BLaER1 treated with 17β-estradiol and CSF1 and Interleukin-3, amounts not matched to agents 10 nM and 100 nM (cell line): ENCODE measurements around the gene AP2A2.

Experiments used
- H3K27ac ChIP-seq, 11 experiments: shearing (Covaris generic); formaldehyde crosslinking; 2 replicates each; pipeline ENCODE4 v1.8.1; 2022
- H3K27me3 ChIP-seq, 11 experiments: shearing (Covaris generic); formaldehyde crosslinking; 2 replicates each; pipeline ENCODE4 v1.8.1; 2022
- H3K36me3 ChIP-seq, 11 experiments: shearing (Covaris generic); formaldehyde crosslinking; 2 replicates each; pipeline ENCODE4 v1.8.1; 2022
- H3K4me1 ChIP-seq, 10 experiments: shearing (Covaris generic); formaldehyde crosslinking; 2 replicates each; pipeline ENCODE4 v1.8.1; 2022
- H3K4me2 ChIP-seq, 11 experiments: shearing (Covaris generic); formaldehyde crosslinking; 2 replicates each; pipeline ENCODE4 v1.8.1; 2022
- H3K4me3 ChIP-seq, 10 experiments: shearing (Covaris generic); formaldehyde crosslinking; 2 replicates each; pipeline ENCODE4 v1.8.1; 2022
- H3K9ac ChIP-seq, 11 experiments: shearing (Covaris generic); formaldehyde crosslinking; 2 replicates each; pipeline ENCODE4 v1.8.1; 2022
- H3K9me3 ChIP-seq, 11 experiments: shearing (Covaris generic); formaldehyde crosslinking; replicated peaks in 1 of 11; 2 replicates each; pipeline ENCODE4 v1.8.1; 2022
- H4K20me1 ChIP-seq, 11 experiments: shearing (Covaris generic); formaldehyde crosslinking; 2 replicates each; pipeline ENCODE4 v1.8.1; 2022
- Cebpa-rat ChIP-seq, 11 experiments: shearing (Covaris generic); IDR thresholded peaks; 2 replicates each; pipeline ENCODE4 v1.8.1; 2022

AP2A2 gene

GRCh38 chr11:888310-889212 lies 37.1 kb upstream of the AP2A2 start:
- H3K27ac ChIP-seq, result no peak overlapping the region
- peaks cover 0 to 29% (median 22%) of the 10 kb centered on the region in 10 experiments; a peak in 18 of 20 replicates for H3K4me1 ChIP-seq
- no peak overlapping the region for H3K4me2 ChIP-seq
- peaks cover 36 to 79% (median 48%) of the 10 kb centered on the region in 11 experiments for H3K36me3 ChIP-seq
- H4K20me1 ChIP-seq, result peaks cover 0 to 94% (median 57%) of the 10 kb centered on the region in 11 experiments; a peak in 17 of 22 replicates
- no peak overlapping the region for H3K4me3 ChIP-seq
- no peak for TF ChIP-seq Cebpa-rat (IDR thresholded peaks at IDR 0.05)
- no peaks in the 10 kb centered on the region for H3K27me3 ChIP-seq
- no peaks in the 10 kb centered on the region for H3K9me3 ChIP-seq
- H3K9ac ChIP-seq, result no peak overlapping the region

GRCh38 chr11:889257-889656 lies 36.4 kb upstream of the AP2A2 start:
- Histone ChIP-seq H3K4me1 (peaks cover 0 to 29% (median 22%) of the 10 kb centered on the region in 10 experiments; a peak in 18 of 20 replicates), H3K27ac (no peak overlapping the region), H3K9me3 (no peaks in the 10 kb centered on the region), H3K9ac (no peak overlapping the region), H4K20me1 (peaks cover 0 to 94% (median 59%) of the 10 kb centered on the region in 11 experiments; a peak in 17 of 22 replicates), H3K36me3 (peaks cover 34 to 72% (median 41%) of the 10 kb centered on the region in 11 experiments), H3K4me2 (no peak overlapping the region), H3K27me3 (no peaks in the 10 kb centered on the region), H3K4me3 (no peak overlapping the region)
- TF ChIP-seq Cebpa-rat (IDR thresholded peaks at IDR 0.05), result no peak

- Histone ChIP-seq H3K4me2 (peak overlapping the region in 2 of 11 experiments; percentile 46 to 72; a peak in 2 of 22 replicates), H3K9me3 (no peaks in the 10 kb centered on the region), H3K4me1 (peaks cover 0 to 29% (median 22%) of the 10 kb centered on the region in 10 experiments; a peak in 18 of 20 replicates), H3K27ac (no peak overlapping the region), H3K36me3 (peaks cover 30 to 69% (median 40%) of the 10 kb centered on the region in 11 experiments), H3K27me3 (no peaks in the 10 kb centered on the region), H3K4me3 (no peak overlapping the region), H4K20me1 (peaks cover 0 to 94% (median 59%) of the 10 kb centered on the region in 11 experiments; a peak in 18 of 22 replicates), H3K9ac (peak overlapping the region in 1 of 11 experiments; percentile 52; a peak in 1 of 22 replicates)
- no peak for TF ChIP-seq Cebpa-rat (IDR thresholded peaks at IDR 0.05)
Measured at GRCh38 chr11:889687-890475, 35.8 kb upstream of the AP2A2 start.

- no peak for TF ChIP-seq Cebpa-rat (IDR thresholded peaks at IDR 0.05)
- Histone ChIP-seq H3K4me3 (no peak overlapping the region), H3K27me3 (no peaks in the 10 kb centered on the region), H3K4me1 (peaks cover 0 to 29% (median 22%) of the 10 kb centered on the region in 10 experiments; a peak in 18 of 20 replicates), H3K36me3 (peaks cover 24 to 70% (median 40%) of the 10 kb centered on the region in 11 experiments), H3K27ac (peak overlapping the region in 4 of 11 experiments; percentile 8 to 32 (median 21); a peak in 2 of 22 replicates), H3K9ac (peak overlapping the region in 5 of 11 experiments; percentile 9 to 52 (median 31); a peak in 8 of 22 replicates), H4K20me1 (peaks cover 0 to 98% (median 61%) of the 10 kb centered on the region in 11 experiments; a peak in 18 of 22 replicates), H3K9me3 (no peaks in the 10 kb centered on the region), H3K4me2 (peak overlapping the region in 8 of 11 experiments; percentile 40 to 77 (median 61); a peak in 16 of 22 replicates)
Measured at GRCh38 chr11:890794-891540, 34.7 kb upstream of the AP2A2 start.

- peak overlapping the region in 1 of 11 experiments; percentile 15; a peak in 3 of 22 replicates for H3K9ac ChIP-seq
- TF ChIP-seq Cebpa-rat (IDR thresholded peaks at IDR 0.05), result no peak
- no peaks in the 10 kb centered on the region for H3K9me3 ChIP-seq
- H3K27me3 ChIP-seq, result no peaks in the 10 kb centered on the region
- H3K27ac ChIP-seq, result no peak overlapping the region
- peaks cover 0 to 29% (median 22%) of the 10 kb centered on the region in 10 experiments; a peak in 18 of 20 replicates for H3K4me1 ChIP-seq
- no peak overlapping the region for H3K4me2 ChIP-seq
- H3K4me3 ChIP-seq, result no peak overlapping the region
- H3K36me3 ChIP-seq, result peaks cover 8 to 58% (median 24%) of the 10 kb centered on the region in 11 experiments; a peak in 20 of 22 replicates
- peaks cover 0 to 89% (median 53%) of the 10 kb centered on the region in 11 experiments; a peak in 18 of 22 replicates for H4K20me1 ChIP-seq
Measured at GRCh38 chr11:893008-893654, 32.5 kb upstream of the AP2A2 start.

GRCh38 chr11:894575-895201 lies 31.0 kb upstream of the AP2A2 start:
- Histone ChIP-seq H3K4me1 (peaks cover 0 to 29% (median 22%) of the 10 kb centered on the region in 10 experiments; a peak in 18 of 20 replicates), H3K27me3 (no peaks in the 10 kb centered on the region), H3K4me2 (no peak overlapping the region), H3K9me3 (no peaks in the 10 kb centered on the region), H3K36me3 (peaks cover 15 to 58% (median 26%) of the 10 kb centered on the region in 11 experiments), H3K27ac (no peak overlapping the region), H3K4me3 (no peak overlapping the region), H4K20me1 (peaks cover 0 to 89% (median 52%) of the 10 kb centered on the region in 11 experiments; a peak in 18 of 22 replicates), H3K9ac (peak overlapping the region in 1 of 11 experiments; percentile 7; a peak in 1 of 22 replicates)
- TF ChIP-seq Cebpa-rat (IDR thresholded peaks at IDR 0.05), result no peak

GRCh38 chr11:895331-896110 lies 30.1 kb upstream of the AP2A2 start:
- H3K36me3 ChIP-seq, result peaks cover 24 to 58% (median 34%) of the 10 kb centered on the region in 11 experiments

More at GRCh38 chr11:895331-896110, 30.1 kb upstream of the AP2A2 start:
- H3K27ac ChIP-seq, result no peak overlapping the region
- no peak overlapping the region for H3K9ac ChIP-seq
- H3K4me3 ChIP-seq, result no peak overlapping the region
- H3K9me3 ChIP-seq, result no peaks in the 10 kb centered on the region
- TF ChIP-seq Cebpa-rat (IDR thresholded peaks at IDR 0.05), result no peak
- no peak overlapping the region for H3K4me2 ChIP-seq
- peaks cover 0 to 89% (median 51%) of the 10 kb centered on the region in 11 experiments; a peak in 17 of 22 replicates for H4K20me1 ChIP-seq
- peaks cover 0 to 24% (median 20%) of the 10 kb centered on the region in 10 experiments; a peak in 18 of 20 replicates for H3K4me1 ChIP-seq
- no peaks in the 10 kb centered on the region for H3K27me3 ChIP-seq
